LoVo (cell line): ENCODE data around the gene FRG2B.
"Not testable (repeated sequence)": the region's sequence is repeated elsewhere in the genome, so short reads cannot be mapped to it uniquely, and the experiment has no call there.

ENCODE experiments used
- DNase-seq: peaks from one replicate; pipeline ENCODE4 v3.0.0-alpha.2; 2016; ENCODE audit warnings: low spot score

FRG2B gene

DNA sequence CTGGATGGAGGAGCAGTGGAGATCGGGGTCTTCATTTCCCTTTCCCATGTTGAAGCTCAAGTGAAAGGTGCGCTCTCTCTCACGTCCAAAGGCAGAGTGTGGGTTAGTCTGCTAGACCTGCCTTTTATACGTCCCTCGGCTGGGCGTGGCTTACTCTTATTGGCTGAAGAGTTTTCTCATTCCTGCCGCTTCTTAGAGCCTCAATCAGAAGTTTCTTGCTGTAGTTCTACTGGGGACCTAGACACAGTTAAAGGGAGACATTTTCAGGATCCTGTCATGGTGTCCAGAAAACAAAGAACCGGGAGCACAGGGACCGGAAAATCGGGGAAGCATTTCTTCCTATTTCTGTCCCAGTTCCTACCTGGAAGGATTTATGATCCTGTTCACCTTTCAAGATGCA lies at the start of gene FRG2B:
TSS of gene FRG2B (minus strand) at position 101 of the 400 bp plus-strand sequence. CDS start at position 48, 53 bp downstream.
- DNase-seq, result not testable (repeated sequence)

DNA sequence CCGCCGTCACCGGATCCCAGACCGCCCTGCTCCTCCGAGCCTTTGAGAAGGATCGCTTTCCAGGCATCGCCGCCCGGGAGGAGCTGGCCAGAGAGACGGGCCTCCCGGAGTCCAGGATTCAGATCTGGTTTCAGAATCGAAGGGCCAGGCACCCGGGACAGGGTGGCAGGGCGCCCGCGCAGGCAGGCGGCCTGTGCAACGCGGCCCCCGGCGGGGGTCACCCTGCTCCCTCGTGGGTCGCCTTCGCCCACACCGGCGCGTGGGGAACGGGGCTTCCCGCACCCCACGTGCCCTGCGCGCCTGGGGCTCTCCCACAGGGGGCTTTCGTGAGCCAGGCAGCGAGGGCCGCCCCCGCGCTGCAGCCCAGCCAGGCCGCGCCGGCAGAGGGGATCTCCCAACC lies 40.9 kb upstream of the FRG2B start:
- not testable (repeated sequence) for DNase-seq

DNA sequence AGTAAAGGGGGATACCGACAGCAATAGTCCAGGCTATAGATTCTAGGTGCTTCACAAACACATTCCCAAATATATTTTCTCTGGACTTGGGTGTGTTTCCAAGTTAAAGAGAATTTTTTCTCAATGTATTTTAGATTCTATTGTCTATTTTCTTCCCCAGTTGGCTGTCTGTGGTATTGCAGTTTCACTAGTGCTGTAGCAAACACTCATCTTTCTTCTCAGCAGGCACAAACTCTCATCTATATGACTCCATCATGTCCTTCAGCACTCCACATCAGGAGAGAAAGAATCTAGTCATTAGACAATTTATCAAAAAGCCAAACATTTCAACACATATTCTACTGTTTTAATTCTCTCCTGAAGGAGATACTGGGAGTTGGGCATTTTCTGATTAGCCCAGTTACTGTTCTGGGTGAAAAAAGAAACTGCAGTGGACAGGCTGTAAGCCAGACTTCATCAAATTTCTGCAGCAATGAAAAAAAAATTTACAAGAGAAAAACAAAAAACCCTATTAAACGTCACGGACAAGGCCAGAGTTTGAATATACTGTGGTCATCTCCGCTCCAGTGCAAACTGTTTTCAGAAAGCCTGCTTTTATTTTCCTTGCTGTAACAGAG lies 37.1 kb upstream of the FRG2B start:
- not testable (repeated sequence) for DNase-seq

DNA sequence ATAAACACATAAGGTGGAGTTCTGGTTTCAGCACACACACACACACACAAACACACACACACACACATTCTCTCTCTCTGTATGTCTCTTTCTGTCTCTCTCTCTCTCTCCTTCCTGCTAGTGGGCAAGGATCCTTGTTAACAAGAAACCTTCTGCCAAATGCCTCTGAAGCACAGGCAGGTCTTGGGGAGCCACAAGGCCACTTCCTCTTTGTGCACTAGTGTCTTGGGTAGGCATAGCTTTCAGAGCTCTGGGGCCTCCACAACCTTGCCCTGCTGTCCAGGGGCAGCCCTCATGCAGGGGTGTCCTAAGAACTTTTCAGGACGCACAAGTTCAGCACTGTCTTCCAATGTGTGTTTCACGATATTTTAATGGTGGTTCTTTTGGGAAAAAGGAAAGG lies 34.5 kb upstream of the FRG2B start:
- DNase-seq, result not testable (repeated sequence)

DNA sequence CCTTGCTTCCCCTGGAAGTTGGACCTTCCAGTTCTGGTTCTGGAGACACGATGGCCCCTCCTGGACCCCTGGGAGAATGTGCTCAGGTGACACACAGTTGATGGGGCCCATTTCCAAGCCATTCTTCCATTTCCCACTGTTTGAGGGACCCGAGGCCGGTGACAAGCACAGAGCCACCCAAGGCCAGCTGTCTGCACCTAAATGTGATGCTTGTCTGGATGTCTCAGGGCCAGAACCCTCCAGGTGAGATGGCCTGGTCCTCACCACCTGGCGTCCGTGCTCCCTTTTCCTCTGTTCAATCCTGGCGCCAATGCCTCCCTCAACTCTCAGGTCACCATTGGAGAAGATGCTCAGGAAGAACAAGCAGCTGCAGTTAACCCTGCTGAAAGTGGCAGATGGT lies 33.9 kb upstream of the FRG2B start:
- not testable (repeated sequence) for DNase-seq

DNA sequence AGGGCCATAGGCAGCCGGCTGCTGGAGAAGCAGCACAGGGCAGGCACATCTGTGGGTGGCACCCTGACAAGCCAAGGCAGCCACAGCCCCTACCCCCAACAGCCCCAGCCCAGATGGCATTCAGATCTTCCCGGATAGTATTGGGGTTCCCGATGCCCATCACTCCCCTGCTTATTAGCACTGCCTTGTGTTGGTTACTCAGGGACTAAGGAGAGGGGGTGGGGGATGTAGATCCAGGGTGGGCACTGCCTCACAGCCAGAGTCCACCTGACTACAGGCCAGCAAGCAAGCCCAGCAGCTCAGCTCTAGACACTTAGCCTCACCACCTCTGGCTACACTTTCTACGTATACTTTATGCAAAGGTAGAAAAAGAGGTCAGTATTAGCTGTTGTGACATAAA lies 30.7 kb upstream of the FRG2B start:
- not testable (repeated sequence) for DNase-seq

DNA sequence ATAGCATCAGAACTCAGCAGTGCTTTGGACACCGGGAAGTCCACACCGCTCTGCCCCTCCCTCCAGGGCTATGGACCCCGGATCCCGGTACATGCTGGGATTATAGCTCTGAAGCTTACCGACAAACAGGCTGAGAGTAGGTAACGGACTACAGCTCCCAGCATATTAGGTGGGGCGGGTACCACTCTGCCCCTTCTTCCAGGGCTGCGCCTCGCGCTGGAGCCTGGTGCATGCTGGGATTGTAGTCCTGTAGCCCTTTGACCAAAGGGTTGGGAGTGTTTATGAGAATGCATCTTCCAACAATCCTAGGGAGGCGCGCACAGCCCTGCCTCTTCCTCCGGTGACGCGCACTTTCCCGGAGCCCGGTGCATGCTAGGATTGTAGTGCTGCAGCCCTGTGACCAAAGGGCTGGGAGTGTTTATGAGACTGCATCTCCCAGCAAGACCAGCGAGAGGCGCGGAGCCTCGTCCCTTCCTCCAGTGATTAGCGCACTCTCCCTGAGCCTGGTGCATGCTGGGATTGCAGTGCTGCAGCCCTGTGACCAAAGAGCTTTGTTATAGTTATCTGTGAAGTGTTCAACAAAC lies 22.4 kb upstream of the FRG2B start:
- not testable (repeated sequence) for DNase-seq

DNA sequence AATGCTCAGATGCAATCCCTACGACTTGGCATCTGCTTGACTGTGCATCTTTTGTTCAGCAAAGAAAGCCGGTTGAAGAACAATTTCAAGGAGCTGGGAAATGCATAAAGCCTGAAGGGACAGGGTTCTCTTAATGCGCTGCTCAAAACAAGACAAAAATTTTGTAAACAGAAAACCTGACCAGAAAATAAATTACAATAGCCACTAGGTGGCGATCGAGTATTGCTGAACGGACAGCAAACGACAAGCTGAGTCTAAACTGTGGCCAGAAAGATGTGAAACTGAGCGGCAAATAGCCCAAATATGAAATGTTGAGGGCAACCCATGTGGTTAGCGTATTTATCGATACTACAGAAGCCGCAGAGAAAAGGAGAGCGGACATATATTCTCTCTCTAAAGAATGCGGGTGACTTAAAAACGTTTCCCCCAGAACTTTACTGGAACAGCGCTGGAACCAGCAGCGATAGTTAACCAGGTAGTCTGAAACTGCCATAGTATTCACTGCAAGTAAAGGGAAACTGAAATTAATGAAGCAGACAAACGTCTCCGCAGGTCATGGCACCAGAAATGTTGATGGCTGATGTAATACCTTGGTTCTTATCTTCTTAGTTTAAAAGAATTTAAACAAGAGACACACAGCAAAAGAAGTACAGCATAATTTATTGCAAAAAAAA lies 20.6 kb upstream of the FRG2B start:
- DNase-seq, result not testable (repeated sequence)

DNA sequence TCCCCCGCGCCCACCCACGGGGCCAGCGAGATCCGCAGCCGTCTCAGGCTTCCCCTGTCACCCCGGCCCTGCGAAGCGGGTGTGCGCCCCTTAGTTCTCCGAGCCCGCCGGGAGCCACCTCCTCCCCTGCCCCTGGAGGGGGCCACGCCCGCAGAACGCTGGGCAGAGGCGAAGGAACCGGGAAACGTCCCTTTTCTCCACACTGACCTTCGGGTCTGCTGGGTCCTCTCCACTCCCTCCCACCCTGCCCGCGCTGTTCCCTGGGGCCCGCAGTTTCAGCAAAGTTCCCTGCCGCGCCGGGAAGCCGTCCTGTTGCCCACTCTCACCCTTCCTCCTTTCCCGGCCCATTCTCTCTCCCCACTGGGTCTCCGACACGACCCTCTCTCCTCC lies 11.2 kb upstream of the FRG2B start:
- DNase-seq, result not testable (repeated sequence)

DNA sequence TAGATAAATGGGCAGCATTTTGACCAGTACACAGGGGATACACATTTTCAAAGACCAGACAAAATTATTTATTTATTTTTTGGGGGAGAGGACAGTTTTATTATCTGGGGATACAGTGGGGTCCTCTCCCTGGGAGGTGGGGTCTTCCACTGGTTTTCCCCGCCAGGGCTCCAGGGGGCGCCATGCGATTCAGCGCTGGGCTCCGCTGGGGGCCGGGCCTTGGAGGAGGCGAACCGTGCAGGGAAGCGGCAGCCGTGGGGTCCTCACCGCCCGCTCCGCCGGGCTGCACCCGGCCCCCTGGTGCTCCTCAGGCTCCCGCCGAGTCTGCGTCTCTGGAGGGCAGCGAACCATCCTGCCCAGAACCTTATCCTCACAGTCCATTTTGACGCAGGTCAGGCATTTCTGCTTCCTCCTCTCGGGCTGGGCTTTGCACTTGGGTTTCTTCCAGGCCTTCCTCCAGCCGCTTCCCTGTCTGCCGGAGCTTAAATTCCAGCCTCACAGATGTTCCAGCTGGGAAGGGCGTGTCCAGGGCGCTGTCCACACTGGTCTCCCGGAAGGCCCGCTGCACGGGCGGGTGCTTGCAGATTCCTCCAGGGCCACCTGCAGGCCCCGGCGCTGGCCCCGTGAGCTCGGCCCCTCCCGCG lies 10.7 kb upstream of the FRG2B start:
- DNase-seq, result not testable (repeated sequence)

DNA sequence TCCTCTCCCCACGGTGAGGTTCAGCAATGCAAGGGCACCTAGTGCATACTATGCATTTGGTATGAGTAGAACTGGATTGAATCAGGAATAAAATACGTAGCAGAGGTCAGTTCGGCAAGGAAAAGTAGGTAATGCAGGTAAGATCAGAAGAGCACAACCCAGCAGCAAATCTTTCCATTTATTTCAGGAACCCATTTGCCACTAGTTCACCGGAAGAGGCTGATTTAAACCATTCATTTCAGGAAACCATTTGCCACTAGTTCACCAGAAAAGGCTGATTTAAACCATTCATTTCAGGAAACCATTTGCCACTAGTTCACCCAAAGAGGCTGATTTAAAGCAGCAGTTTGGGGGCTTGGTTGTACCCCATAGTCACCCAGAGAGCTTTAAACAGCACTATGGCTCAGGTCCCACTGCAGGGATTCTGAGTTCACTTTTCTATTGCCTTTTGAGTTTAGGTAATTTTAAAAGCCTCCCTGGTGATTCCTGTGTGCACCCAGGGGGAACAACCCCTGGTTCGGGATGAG lies 4.2 kb upstream of the FRG2B start:
- DNase-seq, result not testable (repeated sequence)

DNA sequence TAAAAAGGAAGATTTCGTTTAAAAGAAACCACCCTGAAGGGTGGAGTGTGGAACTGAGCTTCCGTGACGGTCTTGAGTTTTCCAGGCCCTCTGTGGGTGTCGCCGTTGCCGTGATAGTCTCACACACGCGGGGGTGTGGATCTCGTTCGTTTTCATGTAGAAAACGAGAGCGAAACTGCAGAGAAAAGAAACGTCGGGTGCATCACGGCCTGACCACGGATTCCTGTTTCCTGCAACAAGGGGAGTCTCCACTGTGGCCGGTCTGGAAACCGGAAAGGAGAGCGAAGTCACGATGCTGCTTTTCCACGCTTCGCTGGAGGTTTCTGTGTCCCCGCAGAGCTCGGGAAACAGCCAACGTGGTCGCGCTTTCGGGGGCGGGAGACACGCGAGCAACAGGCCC lies 4.1 kb downstream of the FRG2B start:
- not testable (repeated sequence) for DNase-seq

DNA sequence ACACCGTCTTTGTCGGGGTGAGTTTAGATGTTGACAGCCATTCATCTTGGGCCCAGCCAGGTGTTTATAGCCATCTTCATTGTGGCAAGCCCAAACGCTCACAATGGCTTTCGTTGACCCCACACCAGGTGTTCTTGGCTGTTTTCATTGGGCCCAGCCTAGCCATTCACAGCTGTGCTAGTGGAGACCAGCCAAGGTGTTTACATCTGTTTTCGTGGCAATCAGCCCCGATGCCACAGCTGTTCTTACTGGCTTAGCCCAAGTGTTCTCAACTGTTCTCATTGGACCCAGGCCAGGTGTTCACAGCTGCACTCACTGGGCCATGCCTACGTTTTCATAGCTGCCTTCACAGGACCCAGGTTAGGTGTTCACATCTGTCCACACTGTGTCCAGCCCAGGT lies 7.7 kb downstream of the FRG2B start:
- no peak for DNase-seq

DNA sequence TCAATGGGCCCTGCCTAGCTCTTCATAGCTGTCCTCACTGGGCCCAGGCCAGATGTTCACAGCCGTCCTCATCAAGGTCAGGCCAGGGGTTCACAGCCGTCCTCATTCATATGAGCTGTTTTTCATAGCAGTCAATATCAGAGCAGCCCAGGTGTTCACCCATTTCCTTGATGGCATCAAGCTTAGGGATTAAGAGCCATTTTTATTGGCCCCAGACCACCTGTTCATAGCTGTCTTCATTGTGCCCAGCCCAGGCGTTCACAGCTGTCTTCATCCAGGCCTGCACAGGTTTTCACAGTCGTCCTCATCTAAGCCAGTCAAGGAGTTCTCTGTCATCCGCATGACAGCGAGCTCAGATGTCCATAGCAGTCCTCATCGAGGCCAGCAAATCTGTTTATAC lies 9.4 kb downstream of the FRG2B start:
- DNase-seq, result no peak

DNA sequence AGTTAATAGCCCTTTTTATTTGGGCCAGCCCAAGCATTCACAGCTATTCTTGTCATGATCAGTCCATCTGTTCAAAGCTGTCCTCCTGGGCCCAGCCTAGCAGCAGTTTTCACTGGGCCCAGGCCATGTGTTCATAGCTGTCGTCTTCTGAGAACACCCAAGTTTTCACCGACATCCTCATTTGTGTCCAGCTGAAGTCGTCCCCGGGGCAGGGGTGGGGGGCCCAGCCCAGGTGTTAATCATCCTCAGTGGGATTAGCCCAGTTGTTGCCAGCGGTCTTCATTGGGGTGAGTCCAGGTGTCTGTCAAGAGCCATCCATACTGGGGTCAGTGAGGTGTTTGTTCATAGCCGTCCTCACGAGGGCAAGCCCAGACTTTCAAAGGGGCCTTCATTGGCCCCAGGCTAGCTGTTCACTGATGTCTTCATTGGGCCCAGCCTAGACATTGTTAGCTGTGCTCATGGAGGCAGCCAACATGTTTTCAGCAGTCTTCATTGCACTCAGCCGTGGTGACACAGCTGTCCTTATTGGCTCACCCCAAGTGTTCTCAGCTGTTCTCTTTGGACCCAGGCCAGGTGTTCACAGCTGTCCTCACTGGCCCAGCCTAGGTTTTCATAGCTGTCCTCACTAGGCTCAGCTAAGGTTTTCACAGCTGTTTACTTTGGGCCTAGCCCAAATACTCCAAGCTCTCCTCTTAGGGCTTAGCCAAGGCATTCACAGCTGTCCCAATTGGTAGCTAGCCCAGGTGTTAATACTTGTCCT lies 10.0 kb downstream of the FRG2B start:
- DNase-seq, result no peak

DNA sequence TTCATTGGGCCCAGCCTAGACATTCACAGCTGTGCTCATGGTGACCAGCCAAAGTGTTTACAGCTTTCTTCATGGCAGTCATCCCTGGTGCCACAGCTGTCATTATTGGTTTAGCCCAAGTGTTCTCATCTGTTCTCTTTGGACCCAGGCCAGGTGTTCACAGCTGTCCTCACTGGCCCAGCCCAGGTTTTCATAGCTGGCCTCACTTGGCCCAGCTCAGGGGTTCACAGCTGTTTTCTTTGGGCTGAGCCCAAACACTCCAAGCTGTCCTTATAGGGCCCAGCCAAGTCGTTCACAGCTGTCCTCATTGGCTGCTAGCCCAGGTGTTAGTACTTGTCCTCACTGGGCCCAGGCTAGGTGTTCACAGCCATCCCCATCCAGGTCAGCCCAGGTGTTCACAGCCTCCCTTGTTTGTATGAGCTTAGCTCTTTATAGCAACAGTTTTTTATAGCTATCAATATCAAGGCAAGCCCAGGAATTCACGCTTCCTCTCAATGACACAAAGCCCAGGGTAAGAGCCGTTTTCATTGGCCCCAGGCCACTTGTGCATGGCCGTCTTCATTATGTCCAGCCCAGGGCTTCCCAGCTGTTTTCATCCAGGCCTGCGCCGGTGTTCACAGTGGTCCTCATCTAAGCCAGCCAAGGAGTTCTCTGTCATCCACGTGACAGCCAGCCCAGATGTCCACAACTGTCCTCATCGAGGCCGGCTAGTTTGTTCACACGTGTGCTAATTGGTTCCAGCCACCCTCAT lies 11.6 kb downstream of the FRG2B start:
- no peak for DNase-seq

DNA sequence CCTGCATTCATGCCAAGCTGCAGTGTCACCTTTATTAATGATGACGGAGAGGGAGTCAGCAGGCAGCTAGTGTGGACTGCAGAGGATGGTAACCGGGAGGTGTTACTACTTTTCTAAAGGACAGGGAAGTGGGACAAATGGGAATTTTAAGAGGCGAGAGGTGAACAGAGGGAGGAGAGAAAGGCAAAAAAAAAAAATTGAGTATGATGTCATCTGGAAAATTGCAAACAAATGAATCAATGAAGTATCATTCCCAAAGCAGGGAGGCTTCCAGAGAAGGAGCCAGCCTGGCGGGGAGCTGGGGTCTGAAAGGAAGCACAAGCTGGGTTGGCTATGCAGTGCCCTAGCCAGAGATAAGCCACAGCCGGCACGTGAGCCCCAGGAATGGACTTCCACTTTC lies 12.9 kb downstream of the FRG2B start:
- DNase-seq, result no peak

DNA sequence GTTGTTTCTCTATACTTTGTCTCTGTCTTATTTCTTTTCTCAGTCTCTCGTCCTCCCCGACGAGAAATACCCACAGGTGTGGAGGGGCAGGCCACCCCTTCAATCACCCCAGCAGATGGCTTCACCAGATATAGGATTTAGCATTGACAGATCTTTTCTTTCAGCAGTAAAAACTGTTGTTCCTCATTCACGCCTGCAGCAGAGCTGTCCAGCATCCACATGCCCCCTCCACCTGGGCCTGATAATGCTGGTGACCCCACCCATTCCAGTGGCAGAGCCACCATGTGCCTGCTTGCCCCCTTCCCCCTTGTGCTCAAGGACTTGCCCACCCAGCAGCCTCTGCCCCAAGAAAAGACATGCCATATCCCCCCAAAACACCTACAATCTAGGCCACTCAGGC lies 15.5 kb downstream of the FRG2B start:
- no peak for DNase-seq

DNA sequence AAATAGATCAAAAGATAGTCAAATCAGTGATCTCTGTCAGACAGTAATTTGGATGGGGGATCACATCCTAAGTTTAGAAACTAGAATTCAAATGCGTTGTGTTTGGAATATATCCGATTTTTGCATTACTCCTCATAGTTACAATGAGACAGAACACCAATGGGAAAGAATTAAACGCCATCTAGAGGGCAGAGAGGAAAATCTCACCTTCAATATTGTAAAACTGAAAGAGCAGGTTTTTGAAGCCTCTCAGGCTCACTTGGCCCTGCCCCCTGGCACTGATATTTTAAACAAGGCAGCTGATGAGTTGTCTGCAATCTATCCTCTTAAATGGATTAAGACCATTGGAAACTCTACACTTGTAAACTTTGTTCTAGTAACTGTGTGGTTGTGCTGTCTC lies 17.7 kb downstream of the FRG2B start:
- no peak for DNase-seq

DNA sequence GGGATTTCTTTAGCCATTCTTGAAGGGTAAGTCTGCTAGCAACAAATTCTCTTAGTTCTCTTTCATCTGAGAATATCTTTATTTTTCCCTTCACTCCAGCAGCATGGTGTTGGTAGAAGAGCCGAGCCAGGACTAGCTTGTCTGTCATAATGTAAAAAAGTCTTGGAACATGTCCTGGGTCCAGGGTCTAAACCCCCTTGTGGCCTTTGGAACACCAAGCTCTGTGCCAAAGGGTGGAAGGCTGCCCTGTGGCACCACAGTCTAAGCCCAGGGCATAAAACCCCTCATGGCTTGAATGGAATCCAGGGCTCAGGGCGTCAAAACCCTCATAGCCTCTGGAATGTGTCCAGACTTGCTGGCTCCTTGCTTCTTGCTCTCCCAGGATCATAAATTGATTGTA lies 23.2 kb downstream of the FRG2B start:
- not testable (repeated sequence) for DNase-seq

DNA sequence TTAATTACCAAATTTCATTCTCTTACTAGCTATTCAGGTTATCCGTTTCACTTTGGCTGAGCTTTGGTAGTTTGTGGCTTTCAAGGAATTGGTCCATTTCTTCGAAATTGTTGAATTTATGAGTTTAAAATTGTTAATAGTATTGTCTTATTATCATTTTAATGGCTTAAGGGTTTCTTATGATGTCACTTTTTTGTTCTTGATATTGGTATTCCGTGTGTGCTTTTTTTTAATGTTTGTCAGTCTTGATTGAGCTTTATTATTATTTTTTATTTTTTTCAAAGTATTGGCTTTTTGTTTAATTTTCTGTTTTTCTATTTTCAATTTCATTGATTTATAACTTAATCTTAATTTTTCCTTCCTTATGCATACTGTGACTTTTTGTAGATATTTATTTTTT lies 25.9 kb downstream of the FRG2B start:
- DNase-seq, result no peak
